Smooth muscle cell (in vitro differentiated cells): ENCODE data around the gene CDRT4. TPM values are rescaled to one million over a fixed set of nuclear protein-coding genes. Genes with fewer than 3 reads are reported as not detected.

Experiments used
- DNase-seq: peaks from one replicate; lab custom pipeline; 2025; ENCODE audit not compliant: unreplicated experiment; lab: John Stamatoyannopoulos, UW
- H2AFZ ChIP-seq: fragments of 200-600 bp; sonication (generic); 2 replicates; pipeline ENCODE4 v1.6.0; 2016; ENCODE audit warnings: antibody characterized with exemption, low read depth, mild to moderate bottlenecking
- H3F3A ChIP-seq: fragments of 200-600 bp; sonication (generic); 2 replicates; pipeline ENCODE4 v1.6.0; 2017; ENCODE audit warnings: antibody characterized with exemption, low read depth
- H3K27ac ChIP-seq: fragments of 200-600 bp; sonication (generic); 2 replicates; pipeline ENCODE4 v1.5.1; 2016; ENCODE audit warnings: low read depth, mild to moderate bottlenecking
- H3K27me3 ChIP-seq: fragments of 200-600 bp; sonication (generic); 2 replicates; pipeline ENCODE4 v1.6.1; 2016; ENCODE audit warnings: low read depth, mild to moderate bottlenecking
- H3K36me3 ChIP-seq: fragments of 200-600 bp; sonication (generic); 2 replicates; pipeline ENCODE4 v1.5.1; 2016; ENCODE audit warnings: low read depth
- H3K4me1 ChIP-seq: fragments of 200-600 bp; sonication (generic); 2 replicates; pipeline ENCODE4 v1.5.1; 2016; ENCODE audit warnings: low read depth
- H3K4me2 ChIP-seq: fragments of 200-600 bp; sonication (generic); 2 replicates; pipeline ENCODE4 v1.6.0; 2016; ENCODE audit warnings: mild to moderate bottlenecking
- H3K4me3 ChIP-seq: fragments of 200-600 bp; sonication (generic); 2 replicates; pipeline ENCODE4 v1.5.1; 2016; ENCODE audit warnings: mild to moderate bottlenecking
- H3K79me2 ChIP-seq: fragments of 200-600 bp; sonication (generic); 2 replicates; pipeline ENCODE4 v1.6.0; 2016; ENCODE audit warnings: low read depth, mild to moderate bottlenecking
- H3K9ac ChIP-seq: fragments of 200-600 bp; sonication (generic); 2 replicates; pipeline ENCODE4 v1.6.0; 2016; ENCODE audit warnings: low read depth
- H3K9me3 ChIP-seq: fragments of 200-600 bp; sonication (generic); replicated peaks from 2 replicates; pipeline ENCODE4 v1.5.1; 2016; ENCODE audit warnings: low read depth
- H4K20me1 ChIP-seq: fragments of 200-600 bp; sonication (generic); 2 replicates; pipeline ENCODE4 v1.6.0; 2016; ENCODE audit warnings: low read depth
- CTCF ChIP-seq: fragments of 200-600 bp; sonication (generic); IDR thresholded peaks from 2 replicates; pipeline ENCODE4 v1.5.1; 2017; ENCODE audit warnings: borderline replicate concordance, mild to moderate bottlenecking, antibody characterized with exemption; ENCODE audit not compliant: insufficient read depth, poor library complexity, severe bottlenecking
- WGBS: methylation state at CpG from one replicate; pipeline ENCODE4 v1.1.7; 2016; ENCODE audit warnings: low lambda C conversion rate; 5-methylcytosine and 5-hydroxymethylcytosine counted together
- polyA plus RNA-seq: library from polyadenylated mRNA; unstranded; fragments of >200 nt; fragmentation: Nextera tagmentation; extraction: Ambion mirVana; gene quantifications from 2 replicates; pipeline ENCODE4 v1.2.1, GENCODE V29; 2016
- total RNA-seq: library from RNA; depleted of rRNA; stranded (reverse); fragments of >200 nt; gene quantifications from 2 replicates; pipeline ENCODE4 v1.2.3, GENCODE V29; 2014

The CDRT4 gene
- total and polyA plus RNA-seq, 2 experiments from 2014 or later: 0.45 to 4.2 TPM

- H3K9me3 ChIP-seq: no peaks in the 10 kb centered on the region
- H3K36me3 ChIP-seq: no peaks in the 10 kb centered on the region
- H3K4me3 ChIP-seq: no peak overlapping the region
- DNase-seq: no peak
- H3K79me2 ChIP-seq: no peaks in the 10 kb centered on the region
- TF ChIP-seq CTCF: no peak
- H3K4me2 ChIP-seq: peak overlapping the region; percentile 45
- no peaks in the 10 kb centered on the region for H3K4me1 ChIP-seq
- 61% methylated on average over 20 of the region's 20 CpGs for WGBS
- no peaks in the 10 kb centered on the region for H3F3A ChIP-seq
- no peaks in the 10 kb centered on the region for H3K27me3 ChIP-seq
- no peak overlapping the region for H2AFZ ChIP-seq
- peak overlapping the region; percentile 29 for H3K27ac ChIP-seq
- no peak overlapping the region for H3K9ac ChIP-seq
- H4K20me1 ChIP-seq: no peaks in the 10 kb centered on the region
Measured at GRCh38 chr17:15404106-15405057, 63.0 kb downstream of the CDRT4 start.

GRCh38 chr17:15403276-15403939 lies 64.0 kb downstream of the CDRT4 start:
- 75% methylated on average over 3 of the region's 3 CpGs for WGBS

GRCh38 chr17:15399443-15399842 lies 68.0 kb downstream of the CDRT4 start:
- no peak for DNase-seq
- Histone ChIP-seq H3F3A (peaks cover 4% of the 10 kb centered on the region), H3K4me2 (peak overlapping the region; percentile 70), H3K4me1 (peaks cover 6% of the 10 kb centered on the region), H3K9ac (no peak overlapping the region), H3K36me3 (no peaks in the 10 kb centered on the region), H3K4me3 (no peak overlapping the region), H2AFZ (no peak overlapping the region), H3K79me2 (no peaks in the 10 kb centered on the region), H3K27ac (peak overlapping the region; percentile 84), H3K27me3 (no peaks in the 10 kb centered on the region), H4K20me1 (no peaks in the 10 kb centered on the region), H3K9me3 (no peaks in the 10 kb centered on the region)
- no peak for TF ChIP-seq CTCF
- 92% methylated on average over 6 of the region's 6 CpGs for WGBS

More at GRCh38 chr17:15403276-15403939, 64.0 kb downstream of the CDRT4 start:
- peaks cover 4% of the 10 kb centered on the region for H3F3A ChIP-seq
- H2AFZ ChIP-seq: no peak overlapping the region
- no peak for TF ChIP-seq CTCF
- H4K20me1 ChIP-seq: no peaks in the 10 kb centered on the region
- no peaks in the 10 kb centered on the region for H3K9me3 ChIP-seq
- H3K4me1 ChIP-seq: peaks cover 6% of the 10 kb centered on the region
- no peak overlapping the region for H3K9ac ChIP-seq
- H3K27ac ChIP-seq: no peak overlapping the region
- no peak for DNase-seq
- H3K36me3 ChIP-seq: no peaks in the 10 kb centered on the region
- no peaks in the 10 kb centered on the region for H3K27me3 ChIP-seq
- H3K79me2 ChIP-seq: no peaks in the 10 kb centered on the region
- H3K4me2 ChIP-seq: no peak overlapping the region
- no peak overlapping the region for H3K4me3 ChIP-seq
